Stimulated activated CD4-positive, alpha-beta T cell treated with anti-CD3 and anti-CD28 coated beads, Interleukin-2, amount 100 ng/mL, for 24 hours (primary cell): ENCODE data around the gene GAS2L1.

ENCODE experiments used
- DNase-seq, 2 donors: peaks; one replicate each; pipeline ENCODE4 v3.0.0-alpha.2; 2020

The GAS2L1 gene

DNA sequence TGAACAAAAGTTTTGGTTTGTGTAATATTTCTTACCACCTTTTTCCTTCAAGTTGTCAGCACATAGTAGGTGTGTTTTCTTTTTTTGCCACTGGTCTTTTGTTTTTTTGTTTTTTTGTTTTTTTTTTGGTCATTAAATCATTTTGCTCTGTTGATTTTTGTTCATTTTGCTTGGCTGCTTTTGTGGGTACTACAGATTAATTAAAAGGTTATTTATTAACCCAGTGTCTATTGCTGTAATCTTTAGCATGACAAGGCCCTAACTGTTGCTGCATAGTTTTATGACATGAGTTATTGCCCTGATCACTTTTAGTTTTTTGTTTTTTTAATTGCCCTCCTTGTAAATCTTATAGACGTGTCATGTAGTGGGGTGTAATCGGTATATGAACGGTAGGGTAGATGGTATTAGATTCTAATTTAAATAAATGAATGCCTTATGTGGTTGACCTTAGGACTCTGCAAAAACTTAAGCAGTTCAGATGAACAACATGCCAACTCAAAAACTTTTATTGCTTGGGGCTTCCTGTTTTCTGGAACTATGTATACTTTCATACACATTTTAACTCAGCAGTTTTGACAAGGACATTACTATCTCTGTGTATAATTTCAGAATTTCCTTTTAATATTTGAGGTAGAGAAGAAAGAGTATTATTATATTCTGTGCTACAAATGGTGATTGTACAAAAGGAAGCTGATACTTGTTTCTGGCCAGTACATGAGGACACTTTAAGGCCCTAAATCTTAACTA is 30.5 kb upstream of the GAS2L1 start:
- no peak for DNase-seq

DNA sequence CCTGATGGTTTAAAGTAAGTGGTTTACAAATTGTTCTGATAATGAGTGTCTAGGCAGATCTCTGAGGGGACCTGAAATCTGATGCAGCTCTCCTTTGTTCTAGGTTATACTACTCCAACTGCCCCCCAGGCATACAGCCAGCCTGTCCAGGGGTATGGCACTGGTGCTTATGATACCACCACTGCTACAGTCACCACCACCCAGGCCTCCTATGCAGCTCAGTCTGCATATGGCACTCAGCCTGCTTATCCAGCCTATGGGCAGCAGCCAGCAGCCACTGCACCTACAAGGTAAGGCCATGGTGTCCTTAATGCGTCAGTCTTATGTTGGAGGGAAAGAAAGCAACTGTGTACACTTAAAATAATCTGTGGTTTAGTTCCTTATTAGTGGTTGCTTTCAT is 28.5 kb upstream of the GAS2L1 start:
- DNase-seq: no peak

DNA sequence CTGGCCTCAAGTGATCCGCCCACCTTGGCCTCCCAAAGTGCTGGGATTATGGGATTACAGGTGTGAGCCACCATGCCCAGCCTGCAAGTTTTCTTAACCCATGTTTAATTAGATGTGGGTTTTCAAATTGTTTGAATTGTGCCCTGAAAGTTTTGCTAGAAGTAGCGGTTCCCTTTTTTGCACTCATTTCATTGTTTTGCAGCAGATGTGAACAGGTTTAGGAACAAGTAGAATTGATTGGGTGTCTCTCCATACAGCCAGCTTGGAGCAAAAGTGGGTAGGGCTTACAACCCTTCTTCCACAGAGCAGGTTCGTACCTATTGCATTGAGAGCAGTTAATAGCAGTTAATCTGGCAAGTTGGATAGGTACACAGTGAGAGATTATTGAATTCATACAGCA is 22.3 kb upstream of the GAS2L1 start:
- DNase-seq: no peak

DNA sequence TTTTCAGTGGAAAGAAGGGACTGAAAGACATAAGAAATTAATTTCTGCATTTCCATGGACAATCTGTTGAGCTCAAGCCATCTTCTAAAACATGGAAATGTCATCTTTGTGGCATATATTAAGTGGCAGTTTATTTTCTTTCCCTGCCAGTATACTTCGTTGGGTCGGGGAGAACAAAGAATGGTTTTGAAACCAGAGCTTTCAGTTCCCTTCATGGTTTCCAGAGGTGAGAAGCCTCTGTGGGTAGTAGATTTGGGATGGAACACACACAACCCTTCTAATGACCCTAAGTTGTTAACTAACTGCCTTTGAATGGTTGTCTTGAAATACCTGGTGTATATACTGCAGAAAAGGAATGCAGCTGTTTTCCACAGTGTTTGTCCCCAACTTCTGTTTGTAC is 17.6 kb upstream of the GAS2L1 start:
- no peak for DNase-seq

DNA sequence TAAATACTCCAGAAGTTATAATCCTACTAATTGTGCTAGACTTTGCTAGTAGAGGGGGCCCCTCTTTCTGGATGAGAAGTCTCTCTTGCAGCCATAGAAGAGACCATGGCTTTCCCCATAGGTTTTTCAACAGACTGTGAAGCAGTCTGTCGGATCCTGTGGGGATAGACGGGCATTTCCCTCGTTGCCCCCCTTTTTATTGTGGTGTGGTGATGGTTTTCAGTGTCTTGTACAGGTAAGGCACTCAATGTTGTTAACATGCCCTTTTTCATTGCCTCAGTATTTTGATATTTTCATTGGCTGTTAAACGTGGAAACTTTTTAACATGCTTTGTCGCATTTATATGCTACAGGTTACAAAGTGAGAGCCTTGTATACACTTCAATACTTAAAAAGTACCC is 16.4 kb upstream of the GAS2L1 start:
- no peak for DNase-seq

DNA sequence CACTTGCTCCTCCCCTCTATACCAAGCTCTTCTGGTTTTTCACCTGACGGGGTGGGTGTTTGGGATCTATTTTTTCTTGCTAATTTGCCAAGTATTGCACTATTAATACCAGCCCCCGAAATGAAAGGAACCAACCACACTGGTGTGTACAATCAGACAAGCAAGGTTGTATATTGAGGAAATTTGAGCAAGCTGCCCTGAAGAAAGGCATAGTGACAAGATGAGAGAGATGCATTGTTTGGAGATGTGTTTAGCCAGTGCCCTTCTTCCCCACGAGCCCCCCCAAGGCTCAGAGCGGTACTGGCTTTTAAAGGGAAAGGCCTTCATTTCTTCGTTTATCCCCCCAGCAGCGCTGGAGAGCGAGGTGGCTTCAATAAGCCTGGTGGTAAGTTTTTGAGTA is 15.2 kb upstream of the GAS2L1 start:
- no peak for DNase-seq

DNA sequence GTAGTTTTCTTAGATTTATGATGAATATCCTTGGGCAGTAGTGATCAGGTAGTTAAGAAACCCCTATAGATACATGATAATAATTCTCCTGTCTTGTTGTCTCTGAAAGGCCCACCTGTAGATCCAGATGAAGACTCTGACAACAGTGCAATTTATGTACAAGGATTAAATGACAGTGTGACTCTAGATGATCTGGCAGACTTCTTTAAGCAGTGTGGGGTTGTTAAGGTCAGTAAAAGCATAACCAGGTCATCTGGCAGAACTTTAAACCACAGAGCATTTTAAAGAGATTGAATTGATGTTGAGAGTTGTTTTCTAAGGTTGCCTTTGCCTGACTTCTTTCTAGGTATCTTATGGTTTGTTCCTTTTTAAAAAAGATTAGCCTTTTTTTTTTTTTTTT is 14.1 kb upstream of the GAS2L1 start:
- DNase-seq: no peak

DNA sequence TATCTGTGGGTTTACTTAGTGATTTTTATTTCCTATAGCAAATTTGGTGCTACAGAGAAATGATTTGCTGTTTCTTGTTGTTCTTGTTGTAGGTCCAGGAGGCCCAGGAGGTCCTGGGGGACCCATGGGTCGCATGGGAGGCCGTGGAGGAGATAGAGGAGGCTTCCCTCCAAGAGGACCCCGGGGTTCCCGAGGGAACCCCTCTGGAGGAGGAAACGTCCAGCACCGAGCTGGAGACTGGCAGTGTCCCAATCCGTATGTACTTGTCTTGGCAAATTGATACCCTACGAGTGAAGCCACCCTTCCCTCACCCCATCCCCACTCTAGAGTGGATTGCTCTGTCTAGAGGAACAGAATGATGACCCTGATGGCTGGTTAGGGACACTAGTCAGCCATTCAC is 7.8 kb upstream of the GAS2L1 start:
- no peak for DNase-seq

DNA sequence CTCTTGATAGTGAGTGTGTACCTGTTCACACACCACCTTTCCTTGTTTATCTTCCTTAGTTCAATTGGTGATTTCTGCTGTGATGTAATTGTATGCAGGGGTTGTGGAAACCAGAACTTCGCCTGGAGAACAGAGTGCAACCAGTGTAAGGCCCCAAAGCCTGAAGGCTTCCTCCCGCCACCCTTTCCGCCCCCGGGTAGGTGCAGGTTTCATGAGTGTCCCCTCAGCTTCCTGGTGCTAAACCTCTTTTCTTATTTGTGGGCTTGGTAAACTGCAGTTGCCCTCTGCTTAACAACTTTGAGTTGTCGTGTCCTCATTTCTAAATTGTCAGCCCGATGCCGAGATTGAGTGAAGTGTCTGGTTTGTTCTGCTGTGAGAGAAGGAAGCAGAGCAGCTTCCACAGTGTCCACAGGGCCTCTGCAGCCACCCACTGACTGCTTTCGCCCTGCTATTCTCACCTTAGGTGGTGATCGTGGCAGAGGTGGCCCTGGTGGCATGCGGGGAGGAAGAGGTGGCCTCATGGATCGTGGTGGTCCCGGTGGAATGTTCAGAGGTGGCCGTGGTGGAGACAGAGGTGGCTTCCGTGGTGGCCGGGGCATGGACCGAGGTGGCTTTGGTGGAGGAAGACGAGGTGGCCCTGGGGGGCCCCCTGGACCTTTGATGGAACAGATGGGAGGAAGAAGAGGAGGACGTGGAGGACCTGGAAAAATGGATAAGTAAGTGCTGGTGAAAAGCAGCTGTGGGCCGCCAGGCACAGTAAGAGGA is 7.1 kb upstream of the GAS2L1 start:
- no peak for DNase-seq

DNA sequence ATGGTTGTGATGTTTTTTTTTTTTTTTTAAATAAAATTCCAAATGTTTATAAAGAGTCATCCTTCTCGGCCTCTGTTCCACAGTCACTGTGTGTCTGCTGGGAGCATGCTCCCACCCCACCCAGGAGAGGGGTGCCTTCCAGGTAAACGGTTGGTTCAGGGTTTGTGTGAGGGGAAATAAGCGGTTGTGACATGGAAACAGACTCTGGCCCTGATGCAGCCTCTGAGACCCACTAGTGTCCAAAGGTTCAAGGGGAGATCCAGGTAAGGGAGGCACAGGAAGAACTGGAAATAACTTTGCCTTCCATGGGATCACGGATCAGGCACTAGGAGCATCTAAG is 6.0 kb upstream of the GAS2L1 start:
- DNase-seq: no peak

DNA sequence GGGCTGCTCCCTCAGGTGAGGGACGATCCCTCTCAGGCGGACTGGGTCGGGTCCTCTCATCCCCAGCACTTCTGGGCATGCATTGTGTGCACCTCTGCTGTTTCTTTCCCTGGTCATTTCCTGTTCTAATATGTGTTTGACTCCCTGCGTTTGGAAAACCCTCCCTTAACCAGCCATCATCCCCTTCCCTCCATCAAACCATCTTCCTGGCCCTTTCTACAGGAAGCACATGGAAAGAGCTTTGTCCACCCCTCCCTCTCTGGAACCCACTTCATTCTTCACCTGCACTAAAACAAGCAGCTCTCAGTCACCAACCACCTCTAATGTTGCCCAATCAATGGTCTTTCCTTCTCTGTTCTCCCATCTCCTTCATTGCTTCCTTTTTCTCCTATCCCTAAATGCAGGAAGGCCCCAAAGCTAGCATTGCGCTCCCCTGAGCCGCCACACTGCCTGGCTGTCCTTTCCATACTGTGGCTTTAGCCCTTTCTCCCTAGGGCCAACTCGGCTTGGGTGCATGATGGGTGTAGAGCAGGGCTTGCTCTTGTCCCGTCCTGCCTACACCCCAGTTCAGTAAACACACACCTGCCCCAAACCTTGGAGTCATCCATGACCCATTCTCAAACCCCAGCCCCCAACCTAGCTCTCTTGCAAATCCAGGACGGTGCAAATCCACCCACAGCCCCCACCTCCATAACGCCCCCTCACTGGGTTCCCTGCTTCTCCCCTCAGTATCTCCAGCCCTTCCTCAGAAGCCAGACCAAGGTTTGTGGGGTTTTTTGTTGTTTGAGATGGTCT is 5.4 kb upstream of the GAS2L1 start:
- no peak for DNase-seq

DNA sequence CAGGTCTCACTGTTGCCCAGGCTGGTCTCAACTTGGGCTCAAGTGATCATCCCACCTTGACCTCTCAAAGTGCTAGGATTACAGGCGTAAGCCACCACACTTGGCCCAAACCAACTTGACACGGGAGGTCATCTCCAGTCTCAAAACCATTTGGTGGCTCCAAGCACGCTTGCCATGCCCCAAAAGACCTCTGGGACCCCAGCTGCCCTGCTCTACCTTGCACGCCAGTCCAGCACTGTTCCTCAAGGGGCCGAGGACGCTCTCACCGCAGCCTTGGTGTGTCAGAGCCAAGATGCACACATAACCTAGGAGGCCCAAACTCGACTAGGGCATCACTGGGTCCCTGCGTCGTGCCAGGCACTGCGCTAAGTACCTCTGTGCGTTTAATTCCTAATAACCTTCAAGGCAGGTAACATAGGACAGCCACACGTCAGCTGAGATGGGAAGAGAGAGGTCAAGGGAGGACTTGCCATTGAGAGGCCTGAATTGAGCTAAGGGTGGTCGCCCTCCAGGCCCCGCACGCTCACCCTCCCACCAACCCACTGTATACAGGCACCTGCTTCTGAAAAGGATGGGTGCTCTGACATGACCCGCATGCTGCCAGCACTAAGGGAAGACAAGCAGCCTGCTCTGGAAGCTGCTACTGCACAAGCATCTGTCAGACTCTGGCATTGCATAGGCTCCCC is 4.6 kb upstream of the GAS2L1 start:
- no peak for DNase-seq

DNA sequence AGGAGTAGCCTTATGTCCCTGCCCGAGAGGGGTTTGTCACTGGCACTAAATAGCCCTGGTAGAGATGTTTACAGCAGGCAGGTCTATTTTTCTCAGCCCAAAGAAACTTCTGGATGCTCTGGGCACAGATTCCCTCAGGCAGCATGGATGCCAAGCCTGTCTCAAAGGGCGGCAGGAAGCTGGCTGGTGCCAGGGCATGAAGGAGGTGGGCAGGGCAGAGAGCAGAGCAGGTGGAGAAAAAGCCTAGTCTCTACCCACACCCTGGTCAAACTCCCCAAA is 4.1 kb upstream of the GAS2L1 start:
- no peak for DNase-seq

DNA sequence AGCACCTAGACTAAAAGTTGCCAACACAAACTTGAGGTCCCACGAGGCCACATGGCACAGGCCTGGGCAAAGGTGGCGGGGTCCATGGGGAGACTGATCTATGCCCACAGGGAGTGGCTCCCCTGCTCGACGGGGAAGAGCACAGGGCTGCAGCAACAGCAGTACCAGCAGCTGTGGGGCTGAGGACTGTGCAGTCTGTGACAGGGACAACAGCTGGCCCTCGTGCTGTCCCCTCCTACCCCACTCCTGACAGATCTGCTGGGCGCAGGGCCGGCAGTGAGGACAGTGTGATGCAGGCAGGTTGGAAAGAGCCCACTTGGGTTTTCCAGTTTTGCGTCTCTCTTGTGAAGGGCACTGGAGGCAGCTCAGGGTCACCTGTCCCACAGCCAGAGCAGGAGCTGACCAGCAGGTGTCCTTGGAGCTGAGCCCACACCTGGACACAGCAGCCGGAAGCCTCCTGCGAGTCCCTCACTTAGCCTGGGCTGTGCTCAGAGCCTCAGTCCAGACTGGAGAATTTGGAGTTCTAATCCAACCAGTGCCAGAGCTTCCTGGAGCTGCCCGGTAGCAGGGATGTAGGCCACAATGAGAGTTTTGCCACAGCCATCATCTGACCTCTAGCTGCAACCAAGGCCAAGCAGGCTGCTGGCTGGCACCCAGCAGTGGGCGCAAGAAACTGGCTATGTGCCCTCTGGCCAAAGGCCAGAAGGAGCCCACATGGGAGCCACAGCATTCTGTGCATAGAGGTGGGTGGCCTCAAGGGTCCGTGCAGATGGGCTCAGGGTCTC is 3.6 kb upstream of the GAS2L1 start:
- DNase-seq: no peak

DNA sequence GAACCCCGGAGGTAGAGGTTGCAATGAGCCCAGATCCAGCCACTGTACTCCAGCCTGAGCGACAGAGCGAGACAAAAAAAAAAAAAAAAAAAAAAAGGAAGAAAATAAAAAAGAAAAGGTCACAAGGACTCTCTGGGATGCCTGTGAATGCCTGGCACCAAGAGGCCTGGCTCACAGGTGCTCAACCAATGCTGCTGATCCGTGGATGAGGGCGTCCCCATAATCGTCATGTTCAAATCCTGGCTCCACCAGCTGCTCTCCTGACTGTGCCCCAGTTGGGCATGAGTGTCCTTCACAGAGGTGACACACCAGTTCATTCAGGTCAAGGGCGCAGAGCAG is 645 bp upstream of the GAS2L1 start:
- DNase-seq: no peak

DNA sequence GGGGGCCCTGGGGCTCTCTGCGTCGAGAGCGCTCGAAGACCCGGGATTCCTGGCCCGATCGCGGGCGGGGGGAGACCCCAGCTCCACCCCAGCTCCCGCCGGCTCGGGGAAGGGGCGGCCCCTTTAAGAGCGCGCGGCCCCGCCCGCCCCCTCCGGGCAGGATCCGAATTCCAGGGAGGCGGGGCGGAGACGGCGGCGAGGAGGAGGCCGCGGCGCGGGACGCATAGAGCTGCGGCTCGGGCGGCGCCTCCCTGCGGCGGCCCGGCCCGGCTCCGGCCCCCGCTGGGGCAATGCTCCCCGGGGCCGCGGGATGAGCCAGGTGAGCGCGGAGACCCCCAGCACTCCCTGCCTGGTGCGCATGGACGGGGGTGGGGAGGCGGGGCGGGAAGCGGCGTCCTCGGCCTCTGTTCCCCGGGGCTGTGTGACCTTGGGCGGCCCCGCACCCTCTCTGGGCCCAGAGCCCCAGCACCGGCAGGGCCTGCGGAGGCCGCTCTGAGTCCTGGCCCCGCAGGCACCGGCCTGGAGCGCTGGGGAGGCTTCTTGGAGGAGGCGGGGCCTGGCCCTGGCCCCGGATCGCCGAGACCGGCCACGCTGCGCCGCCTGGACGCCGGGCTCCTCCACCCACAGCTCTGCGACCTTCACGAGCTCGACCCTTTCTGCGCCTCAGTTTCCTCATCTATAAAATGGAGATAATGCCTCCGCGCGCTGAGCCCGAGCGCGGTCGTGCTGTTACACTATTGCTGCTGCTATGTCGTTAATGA is 565 bp downstream of the GAS2L1 start:
- DNase-seq: peak; percentile 44 to 62

DNA sequence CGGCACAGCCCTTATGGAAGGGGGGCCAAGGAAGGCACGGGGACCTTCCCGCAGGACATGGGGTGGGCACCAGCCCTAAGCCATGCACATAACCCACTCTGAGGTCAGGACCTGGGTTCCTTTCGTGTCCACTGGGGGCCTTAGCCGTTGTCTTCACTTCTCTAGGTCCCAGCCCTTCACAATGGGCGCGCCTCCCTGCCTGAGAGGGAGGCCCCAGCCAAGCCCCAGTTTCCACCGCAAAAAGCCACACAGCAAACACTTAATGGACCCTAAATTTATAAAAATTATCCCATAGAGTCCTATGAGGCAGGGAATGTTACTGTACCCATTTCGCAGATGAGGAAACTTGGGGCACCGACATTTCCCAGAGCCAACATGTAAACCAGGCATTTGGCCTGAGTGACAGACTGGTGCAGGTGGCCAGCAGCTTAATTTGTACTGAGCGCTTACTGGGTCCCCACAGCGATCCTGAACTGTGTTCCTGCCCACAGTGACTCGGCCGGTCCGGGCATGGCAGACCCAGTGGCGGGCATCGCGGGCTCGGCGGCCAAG is 1.2 kb downstream of the GAS2L1 start:
- DNase-seq: no peak

DNA sequence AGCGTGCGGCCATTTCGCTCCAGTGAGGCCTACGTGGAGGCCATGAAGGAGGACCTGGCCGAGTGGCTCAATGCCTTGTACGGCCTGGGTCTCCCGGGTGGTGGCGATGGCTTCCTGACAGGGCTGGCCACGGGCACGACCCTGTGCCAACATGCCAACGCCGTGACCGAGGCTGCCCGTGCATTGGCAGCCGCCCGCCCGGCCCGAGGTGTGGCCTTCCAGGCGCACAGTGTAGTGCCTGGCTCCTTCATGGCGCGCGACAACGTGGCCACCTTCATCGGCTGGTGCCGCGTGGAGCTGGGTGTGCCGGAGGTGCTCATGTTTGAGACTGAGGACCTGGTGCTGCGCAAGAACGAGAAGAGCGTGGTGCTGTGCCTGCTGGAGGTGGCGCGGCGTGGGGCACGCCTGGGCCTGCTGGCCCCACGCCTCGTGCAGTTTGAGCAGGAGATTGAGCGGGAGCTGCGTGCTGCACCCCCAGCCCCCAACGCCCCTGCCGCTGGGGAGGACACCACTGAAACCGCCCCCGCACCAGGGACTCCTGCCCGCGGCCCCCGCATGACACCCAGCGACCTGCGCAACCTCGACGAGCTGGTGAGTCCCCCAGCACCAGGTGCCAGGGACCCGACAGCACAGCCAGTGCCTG is 1.8 kb downstream of the GAS2L1 start:
- no peak for DNase-seq

DNA sequence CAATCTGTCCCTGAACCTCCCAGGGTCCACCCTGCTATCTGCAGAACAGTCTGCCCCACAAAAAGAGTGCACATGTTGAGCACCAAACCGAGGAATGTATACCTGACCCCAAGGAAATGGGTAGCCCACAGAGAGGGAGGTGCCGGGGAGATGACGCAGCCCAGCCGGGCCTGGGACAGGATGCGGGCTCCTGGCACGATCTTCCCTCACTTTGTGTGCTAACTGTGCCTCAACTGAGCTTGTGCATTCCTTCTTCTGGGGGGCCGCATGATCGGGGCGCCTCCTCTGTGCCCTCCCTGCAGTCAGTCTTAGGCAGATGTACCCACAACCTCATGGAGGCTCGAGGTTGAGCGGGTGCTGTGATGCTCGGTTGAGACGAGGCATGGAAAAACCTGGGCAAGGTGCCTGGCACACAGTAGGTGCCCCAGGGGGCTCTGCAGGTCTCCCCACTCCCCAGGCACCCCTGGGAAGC is 2.4 kb downstream of the GAS2L1 start:
- peak in 1 of 2 donors; percentile 38 for DNase-seq

DNA sequence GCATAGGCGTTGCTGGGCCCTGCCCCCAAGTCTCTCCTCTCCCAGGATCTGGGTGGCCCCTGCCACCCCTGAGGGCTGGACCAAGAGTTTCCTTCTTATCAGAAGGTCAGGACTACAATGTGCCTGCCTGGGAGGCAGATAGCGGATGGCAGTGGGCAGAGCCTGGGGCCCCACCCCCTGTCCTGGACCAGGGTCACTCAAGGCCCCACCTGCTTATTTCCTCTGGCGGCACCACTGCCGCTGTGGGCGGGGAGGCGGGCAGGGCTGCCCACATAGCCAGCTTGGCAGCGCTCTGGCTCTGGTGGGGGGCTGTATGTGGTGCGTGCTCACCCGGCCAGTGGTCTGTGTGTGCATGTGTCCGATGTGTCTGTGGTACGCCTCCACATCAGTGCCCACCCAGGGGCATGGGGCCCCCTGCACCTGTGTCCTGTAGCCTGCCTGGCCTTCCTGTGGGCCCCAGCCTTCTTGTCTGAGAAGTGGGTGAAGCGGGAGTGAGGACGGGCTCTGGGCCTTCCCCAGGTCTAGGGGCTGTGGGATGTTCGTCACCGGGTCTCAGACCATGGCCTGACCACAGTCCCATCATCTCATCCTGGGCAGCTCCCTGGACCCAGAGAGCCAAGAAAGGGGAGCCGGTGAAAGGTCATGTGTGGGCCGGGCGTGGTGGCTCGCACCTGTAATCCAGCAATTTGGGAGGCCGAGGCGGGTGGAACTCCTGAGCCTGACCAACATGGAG is 3.0 kb downstream of the GAS2L1 start:
- no peak for DNase-seq
